NCI-H1930 (cell line): ENCODE measurements around the gene NR3C2.
"Not testable (repeated sequence)": the region's sequence is repeated elsewhere in the genome, so short reads cannot be mapped to it uniquely, and the experiment has no call there.

ENCODE experiments used
- DNase-seq, 2 experiments: peaks; one replicate each; lab custom pipeline; 2025; lab: John Stamatoyannopoulos, UW

NR3C2 gene

GRCh38 chr4:148216866-148217814, 225.1 kb downstream of the NR3C2 start:
- no peak for DNase-seq

GRCh38 chr4:148216321-148216720, 225.9 kb downstream of the NR3C2 start:
- no peak for DNase-seq

- no peak for DNase-seq
Measured at GRCh38 chr4:148215202-148215601, 227.0 kb downstream of the NR3C2 start.

DNA sequence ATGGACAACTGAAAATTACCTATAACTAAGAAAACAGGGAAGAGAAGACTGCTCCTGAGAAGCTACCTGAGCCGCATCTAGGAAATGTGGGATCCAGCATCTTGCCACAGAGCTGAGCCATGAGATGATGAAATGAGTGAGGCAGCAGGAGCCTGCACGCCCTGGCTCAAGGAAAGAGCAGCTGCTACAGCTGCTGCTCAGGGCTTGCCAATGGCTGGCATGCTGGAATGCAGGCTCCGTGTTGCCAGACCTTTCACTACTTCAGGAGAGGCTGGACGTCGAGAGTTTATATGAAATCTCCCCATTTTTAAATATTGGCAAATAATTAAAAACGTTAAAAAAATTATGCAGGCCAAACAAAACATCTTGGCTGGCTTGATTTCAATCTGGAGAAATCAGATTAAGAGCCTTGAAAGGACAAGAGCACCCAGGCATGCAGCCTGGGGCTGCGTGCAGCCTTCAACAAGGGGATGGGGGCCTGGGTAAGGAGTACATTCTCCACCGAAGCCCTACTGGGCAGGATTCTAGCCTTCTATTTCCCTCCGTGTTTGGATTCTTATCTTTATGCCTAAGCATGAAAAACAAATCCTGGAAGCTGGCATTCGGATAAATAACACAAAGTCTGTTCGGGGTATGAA, 227.6 kb downstream of the NR3C2 start:
- DNase-seq, result no peak

DNA sequence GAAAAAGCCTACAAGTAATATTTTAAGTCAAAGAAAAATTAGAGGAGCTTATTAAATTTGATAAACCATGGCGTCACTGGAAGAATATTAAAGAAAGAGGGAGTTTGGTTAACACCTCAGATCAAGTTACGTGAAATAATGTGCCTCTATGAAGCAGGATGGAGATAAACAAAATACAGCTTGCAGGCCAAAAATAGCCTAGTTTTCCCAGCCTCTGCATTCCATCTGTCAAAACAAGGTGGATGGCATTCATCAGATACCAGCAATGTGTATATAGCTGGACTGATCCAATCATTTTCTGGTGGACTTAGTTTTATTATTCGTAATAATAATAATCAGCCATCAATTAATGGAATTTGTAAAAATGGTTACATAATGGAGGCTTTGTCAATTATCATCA, 230.7 kb downstream of the NR3C2 start:
- no peak for DNase-seq

DNA sequence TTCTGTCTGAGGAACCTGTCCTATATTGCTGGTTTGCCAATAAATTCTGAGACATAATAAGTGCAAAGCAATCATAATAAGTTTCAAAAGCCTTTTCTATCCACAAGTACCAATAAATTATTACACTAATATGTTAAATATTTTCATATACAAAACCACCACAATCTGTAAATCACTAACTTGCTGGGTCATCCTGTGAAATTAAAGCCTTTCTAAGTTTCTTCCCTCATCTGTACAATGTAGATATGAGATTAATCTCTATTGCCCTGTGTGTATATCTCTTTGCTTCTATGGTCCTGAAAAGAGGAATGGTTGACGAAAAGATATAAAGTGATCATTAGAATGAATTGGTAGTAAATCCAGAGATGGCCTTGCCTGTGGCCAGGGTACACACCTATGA, 231.6 kb downstream of the NR3C2 start:
- DNase-seq, result no peak

- DNase-seq, result no peak
Measured at GRCh38 chr4:148207068-148207467, 235.1 kb downstream of the NR3C2 start.

DNA sequence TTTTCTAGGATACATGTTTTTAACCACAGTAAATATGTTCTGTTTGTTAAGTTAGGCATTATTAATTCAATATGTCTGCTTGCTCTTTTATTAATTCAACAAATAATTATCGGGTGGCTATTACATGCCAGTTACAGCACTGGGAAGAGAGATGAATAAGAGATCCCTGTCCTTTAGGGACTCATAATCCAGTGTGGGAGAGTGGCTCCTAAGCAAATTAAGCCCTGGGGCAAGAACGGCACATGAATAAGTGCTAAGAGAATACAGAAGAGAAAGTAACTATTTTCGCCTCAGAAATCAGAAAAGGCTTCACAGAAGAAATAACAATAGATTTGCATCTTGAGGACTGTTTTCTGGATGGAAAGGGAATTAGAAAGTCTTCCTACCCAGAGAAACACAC, 236.7 kb downstream of the NR3C2 start:
- no peak for DNase-seq

DNA sequence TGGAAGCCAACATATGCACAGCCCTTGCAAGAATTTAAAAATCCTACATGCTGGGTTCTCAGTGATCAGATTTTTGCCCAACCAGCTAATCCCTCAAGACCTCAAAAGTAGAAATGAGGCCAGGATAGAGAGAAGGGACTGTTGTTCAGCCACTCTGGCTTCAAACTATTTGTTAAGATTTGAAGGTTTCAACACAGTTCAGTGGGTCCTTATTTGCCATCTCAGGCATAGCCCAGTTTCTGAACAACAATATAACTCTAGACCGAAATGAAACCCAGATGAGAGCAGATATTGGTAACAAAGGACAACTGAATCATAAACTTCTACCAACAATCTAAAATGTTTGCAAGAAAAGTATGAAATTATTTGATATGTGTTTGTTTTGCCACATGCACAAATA, 237.3 kb downstream of the NR3C2 start:
- DNase-seq, result no peak

DNA sequence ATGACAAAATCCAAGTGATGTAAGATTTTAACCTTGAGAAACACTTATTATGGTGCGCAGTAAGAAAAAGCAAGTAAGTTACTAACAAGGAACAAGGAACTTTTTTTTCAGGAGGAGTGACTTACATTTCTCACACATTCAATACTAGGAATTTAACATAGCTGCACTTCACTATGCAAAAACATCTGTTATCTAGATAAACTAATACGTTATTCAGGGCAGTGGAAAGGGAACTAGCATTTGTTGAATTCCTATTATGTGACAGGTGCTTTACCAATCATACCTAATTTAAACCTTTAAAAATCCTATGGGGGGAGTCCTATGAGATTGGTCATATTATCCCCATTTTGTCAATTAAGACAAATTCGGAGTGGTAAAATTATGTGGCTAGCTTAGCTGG, 238.0 kb downstream of the NR3C2 start:
- no peak for DNase-seq

GRCh38 chr4:148203056-148203898, 238.9 kb downstream of the NR3C2 start:
- no peak for DNase-seq

DNA sequence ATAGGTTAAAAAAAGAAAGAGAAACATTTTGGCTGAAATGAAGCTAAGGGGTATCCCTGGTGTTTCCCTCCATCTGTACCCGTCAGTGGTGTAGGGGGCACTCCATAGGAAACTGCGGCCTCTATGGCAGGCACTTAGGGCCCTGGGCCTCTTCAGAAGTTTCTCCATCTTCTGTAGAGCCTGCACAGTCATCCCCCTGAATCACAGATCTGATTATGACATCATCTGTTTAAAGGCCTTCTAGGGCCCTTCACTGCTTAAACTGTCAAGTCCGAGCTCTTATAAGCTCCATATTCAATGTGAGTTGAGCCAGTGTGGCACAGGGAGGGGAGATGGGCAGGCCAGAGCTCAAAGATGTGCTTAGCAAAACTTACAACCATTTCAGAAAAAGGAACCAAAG, 241.3 kb downstream of the NR3C2 start:
- no peak for DNase-seq

DNA sequence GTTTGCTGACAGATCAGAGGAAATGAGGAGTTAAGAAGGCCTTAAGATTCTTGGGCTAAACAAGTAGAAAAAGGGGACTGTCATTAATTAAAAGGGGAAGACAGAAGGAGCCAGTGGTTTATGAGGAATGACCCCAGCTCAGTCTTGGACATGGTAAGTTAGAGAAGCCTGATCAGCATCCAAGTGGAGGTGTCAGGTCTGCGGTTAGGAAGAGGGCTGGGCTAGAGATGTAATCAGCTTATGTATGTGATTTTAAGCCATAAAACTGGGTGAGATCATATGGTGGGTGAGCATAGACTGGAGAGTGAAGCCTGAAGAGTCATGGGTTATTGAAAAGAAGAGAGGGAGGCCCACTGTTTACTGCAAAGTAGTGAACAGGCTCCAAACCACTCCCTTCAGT, 246.1 kb downstream of the NR3C2 start:
- DNase-seq, result no peak

- no peak for DNase-seq
Measured at GRCh38 chr4:148192526-148192925, 249.7 kb downstream of the NR3C2 start.

DNA sequence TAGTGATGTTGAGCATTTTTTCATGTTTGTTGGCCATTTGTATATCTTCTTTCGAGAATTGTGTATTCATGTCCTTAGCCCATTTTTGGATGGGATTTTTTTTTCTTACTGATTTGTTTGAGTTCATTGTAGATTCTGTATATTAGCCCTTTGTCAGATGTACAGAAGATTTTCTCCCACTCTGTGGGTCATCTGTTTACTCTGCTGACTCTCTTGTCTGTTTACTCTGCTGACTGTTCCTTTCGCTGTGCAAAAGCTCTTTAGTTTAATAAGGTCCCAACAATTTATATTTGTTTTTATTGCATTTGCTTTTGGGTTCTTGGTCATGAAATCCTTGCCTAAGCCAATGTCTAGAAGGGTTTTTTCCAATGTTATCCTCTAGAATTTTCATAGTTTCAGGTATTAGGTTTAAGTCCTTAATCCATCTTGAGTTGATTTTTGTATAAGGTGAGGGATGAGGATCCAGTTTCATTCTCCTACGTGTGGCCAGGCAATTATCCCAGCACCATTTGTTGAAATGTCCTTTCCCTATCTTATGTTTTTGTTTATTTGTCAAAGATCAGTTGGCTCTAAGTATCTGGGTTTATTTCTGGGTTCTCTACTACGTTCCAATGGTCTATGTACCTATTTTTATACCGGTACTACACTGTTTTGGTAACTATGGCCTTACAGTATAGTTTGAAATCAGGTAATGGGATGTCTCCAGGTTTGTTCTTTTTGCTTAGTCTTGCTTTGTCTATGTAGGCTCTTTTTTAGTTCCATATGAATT, 254.6 kb downstream of the NR3C2 start:
- not testable (repeated sequence) for DNase-seq

DNA sequence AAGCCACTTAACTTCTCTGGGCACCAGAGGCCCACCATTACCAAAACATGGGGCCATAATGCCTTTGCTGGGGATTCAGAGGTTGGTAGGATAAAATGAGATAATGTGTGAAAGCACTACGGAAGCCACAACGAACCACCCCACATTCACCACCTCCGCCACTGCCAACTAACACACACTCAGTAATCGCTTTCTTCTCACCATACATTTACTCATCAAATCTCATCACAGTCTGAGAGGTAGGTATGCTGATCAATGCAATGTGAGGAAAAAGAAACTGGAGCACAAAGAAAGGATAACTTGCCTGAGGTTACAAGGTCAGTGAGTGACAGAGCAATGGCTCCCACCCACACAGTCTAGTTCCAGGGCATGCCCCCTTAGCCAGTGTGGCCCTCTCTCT, 257.3 kb downstream of the NR3C2 start:
- DNase-seq, result no peak

GRCh38 chr4:148182230-148182911, 259.8 kb downstream of the NR3C2 start:
- DNase-seq, result no peak

DNA sequence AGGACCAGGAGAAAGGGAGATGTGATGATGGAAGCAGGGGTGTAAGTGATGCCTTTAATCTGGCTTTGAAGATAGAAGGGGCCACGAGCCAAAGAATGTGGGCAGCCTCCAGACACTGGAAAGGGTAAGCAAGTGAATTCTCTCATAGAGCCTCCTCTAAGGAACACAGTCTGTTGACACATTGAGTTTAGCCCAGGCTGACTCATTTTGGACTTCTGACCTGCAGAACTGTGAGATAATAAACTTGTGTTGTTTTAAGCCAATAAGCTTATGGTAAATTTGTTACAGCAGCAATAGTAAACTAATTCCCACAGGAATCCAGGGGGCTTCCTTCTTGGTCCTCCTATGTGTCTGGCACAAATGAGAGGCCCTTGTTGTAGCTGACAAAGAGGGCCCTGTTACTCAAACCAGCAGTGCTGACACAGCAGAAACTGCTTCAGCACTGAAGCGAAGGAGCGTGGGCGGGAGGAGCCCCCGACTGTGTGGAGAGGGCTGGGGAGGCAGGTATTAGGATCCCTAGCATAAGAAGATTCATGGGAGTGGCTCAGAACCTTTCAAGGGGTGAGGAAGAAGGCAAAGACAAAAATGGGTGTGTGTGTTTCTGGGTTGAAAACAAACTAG, 268.7 kb downstream of the NR3C2 start:
- no peak for DNase-seq

DNA sequence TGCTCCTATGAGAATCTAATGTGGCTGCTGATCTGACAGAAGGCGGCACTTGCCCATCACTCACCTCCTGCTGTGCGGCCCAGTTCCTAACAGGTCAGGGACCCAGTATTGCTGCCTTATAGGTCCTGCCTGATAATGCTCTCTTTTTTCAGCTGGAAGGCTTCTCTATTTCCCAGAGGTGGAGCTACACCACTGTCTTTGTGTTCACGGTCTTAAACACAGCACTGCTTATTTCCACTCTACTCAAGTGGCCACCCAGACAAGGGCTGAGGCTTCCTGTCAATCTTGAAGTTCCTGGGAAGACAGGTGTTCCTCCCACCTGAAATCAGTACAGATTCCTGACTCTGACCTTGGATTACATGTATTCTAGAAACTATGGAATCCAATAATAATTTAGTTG, 270.6 kb downstream of the NR3C2 start:
- DNase-seq, result no peak
